HG02798 (cell line): ENCODE measurements around the gene MRPL4.

Experiments
- ATAC-seq: cut with Tn5 transposase; IDR thresholded peaks from one replicate; pipeline ENCODE4 v1.9.1; 2021; ENCODE audit warnings: mild to moderate bottlenecking; ENCODE audit not compliant: unreplicated experiment, poor library complexity

MRPL4 gene

DNA sequence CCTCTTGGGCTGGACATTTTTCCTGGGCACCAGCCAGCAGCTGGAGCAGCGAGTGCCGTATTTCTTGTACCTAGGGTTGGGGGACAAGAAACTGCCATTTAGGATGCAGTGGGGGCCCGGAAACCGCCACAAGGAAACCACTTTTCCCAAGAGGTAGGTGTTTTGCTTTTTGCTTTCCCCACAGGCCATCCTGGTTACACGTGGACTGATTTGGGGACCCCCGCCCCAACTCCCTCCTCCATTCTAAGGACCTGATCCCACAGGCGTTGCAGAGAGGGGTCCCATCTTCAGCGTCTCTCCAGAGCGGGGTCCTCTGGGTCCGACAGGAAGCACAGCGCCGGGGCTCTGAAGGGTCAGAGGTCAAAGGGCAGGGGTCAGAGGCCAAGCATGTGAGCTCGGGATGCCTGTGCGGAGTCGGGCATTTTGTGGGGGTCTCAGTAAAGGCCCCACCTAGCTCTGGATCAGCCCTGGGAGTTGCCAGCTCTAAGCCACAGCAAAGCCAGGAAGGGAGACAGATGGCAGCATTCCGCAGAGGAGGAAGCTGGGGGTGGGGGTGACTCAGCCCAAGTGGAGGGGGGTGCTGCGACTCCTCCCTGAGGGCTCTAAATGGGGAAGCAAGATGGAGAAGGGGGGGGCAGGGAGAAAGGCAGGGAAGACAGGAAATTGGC, 53.3 kb downstream of the MRPL4 start:
- ATAC-seq = no peak

DNA sequence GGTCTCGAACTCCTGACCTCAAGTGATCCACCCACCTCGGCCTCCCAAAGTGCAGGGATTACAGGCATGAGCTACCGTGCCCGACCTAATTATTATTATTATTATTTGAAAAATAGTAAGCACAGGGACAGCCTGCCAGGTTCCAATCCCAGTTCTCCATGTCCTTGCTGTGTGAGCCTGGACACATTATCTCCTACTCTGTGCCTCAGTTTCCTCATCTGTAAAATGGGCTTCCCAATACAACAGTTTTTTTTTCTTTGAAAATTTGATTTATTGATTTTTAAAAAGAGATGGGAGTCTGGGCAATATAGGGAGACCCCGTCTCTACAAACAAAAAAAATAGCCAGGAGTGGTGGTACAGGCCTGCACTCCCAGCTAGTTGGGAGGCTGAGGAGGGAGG, 54.3 kb downstream of the MRPL4 start:
- ATAC-seq = no peak

DNA sequence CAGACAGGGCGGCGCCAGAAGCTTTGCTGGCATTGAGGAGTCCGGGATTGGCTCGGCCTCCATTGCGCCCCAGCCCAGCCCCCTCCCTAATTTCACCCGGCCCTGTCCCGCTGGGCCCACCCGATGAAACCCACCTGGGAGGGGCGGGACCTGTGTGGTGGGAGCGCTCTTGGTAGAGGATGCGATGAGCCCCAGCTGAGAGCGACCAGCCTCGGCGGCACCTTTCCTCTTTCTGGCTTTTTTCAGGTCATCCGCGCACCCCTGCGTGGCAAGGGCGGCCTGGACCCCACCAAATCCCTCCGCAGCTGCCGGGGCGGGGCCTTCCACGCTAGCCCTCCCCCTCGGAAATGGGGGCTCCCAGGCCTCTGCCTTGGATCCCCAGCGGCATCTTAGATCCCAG, 57.4 kb downstream of the MRPL4 start, which contains the start of gene ZGLP1:
TSS of gene ZGLP1 (minus strand) at position 393 of the 400 bp plus-strand sequence.
- no peak for ATAC-seq
